GM21447 (cell line): ENCODE data around the gene CFAP97D2.

Experiments used
- ATAC-seq: cut with Tn5 transposase; IDR thresholded peaks from one replicate; pipeline ENCODE4 v1.9.1; 2021; ENCODE audit not compliant: unreplicated experiment

The CFAP97D2 gene

GRCh38 chr13:114264886-114265611 lies 86.0 kb downstream of the CFAP97D2 start:
- ATAC-seq, result no peak

GRCh38 chr13:114266241-114266640 lies 87.2 kb downstream of the CFAP97D2 start:
- ATAC-seq, result no peak

GRCh38 chr13:114268344-114269280 lies 89.6 kb downstream of the CFAP97D2 start:
- no peak for ATAC-seq

GRCh38 chr13:114269281-114269770 lies 90.3 kb downstream of the CFAP97D2 start:
- ATAC-seq, result no peak
